Stimulated activated CD8-positive, alpha-beta memory T cell treated with anti-CD3 and anti-CD28 coated beads, Interleukin-12 subunit alpha, Interleukin-12 subunit beta, amount 100 ng/mL, for 1 hour (primary cell): ENCODE results near the gene ADAMTS6.
"Not testable (repeated sequence)": the region's sequence is repeated elsewhere in the genome, so short reads cannot be mapped to it uniquely, and the experiment has no call there.

Source experiments
- DNase-seq: peaks from one replicate; pipeline ENCODE4 v3.0.0-alpha.2; 2020; ENCODE audit warnings: low read depth

Gene ADAMTS6

DNA sequence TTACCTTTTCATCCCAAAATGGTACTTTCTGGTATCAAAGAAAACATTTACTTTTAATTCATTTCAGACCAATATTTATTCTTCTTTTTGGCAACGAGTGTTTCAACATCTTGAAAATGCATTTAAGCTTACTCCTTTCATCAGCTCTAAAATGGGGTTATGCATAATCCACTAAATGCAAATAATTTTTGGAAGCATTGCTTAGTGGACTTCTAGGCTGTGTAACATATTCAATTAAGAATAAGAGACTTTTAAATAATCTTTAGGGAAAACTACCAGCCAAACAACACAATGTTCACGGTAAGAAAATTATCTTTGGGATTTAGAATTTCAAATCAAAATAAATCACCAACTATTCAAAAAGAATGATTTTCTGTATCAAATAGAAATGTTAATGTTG, 118.2 kb downstream of the ADAMTS6 start:
- DNase-seq, result no peak

DNA sequence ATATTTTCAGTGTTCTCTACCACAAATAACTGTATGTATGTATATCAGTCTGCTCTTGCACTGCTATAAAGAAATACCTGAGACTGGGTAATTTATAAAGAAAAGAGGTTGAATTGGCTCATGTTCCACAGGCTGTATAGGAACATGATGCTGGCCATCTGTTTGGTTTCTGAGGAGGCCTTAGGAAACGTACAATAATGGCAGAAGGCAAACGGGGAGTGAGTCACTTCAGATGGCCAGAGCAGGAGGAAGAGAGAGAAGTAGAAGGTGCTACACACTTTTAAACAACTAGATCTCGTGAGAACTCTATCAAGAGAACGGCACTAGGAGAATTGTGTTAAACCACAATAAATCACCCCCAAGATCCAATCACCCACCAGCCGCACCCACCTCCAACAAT, 121.7 kb downstream of the ADAMTS6 start:
- DNase-seq, result no peak

GRCh38 chr5:65359569-65359968, 122.2 kb downstream of the ADAMTS6 start:
- DNase-seq, result no peak

DNA sequence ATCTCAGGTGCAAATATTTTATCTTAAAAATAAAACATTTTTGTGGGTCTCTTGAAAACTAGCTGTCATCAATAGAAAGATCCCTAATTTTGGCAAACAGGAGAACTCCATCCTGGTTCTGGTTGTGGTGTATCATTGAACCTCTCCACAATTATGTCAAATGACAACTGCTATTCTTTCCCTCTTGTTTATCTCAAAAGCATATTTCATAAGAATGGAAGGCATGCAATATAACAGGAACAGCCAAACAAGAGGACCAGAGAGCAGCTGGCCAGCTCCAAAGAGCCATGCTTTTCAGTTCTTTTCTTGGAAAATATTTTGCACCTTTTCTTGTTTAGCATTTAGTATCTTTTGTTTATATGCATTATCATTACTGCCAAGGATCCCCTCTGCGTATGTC, 125.4 kb downstream of the ADAMTS6 start:
- no peak for DNase-seq

DNA sequence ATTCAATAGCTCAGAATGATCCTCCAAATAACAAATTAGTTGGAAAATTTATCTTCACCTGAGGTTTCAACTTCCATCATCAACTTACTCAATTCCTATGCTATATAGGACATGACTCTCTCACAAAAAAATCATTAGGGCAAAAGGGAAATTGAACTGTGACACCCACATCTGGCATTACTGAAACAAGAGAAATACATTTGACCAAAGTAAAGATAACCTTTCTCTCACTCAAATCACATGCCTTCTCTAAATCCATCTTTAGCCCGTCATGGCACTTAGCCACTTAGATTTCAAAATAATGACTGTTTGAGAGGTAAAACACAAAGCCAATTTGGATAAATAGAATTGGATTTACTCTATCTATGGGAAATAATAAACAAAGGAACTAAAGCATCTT, 126.4 kb downstream of the ADAMTS6 start:
- no peak for DNase-seq

- no peak for DNase-seq
Measured at GRCh38 chr5:65341835-65342234, 139.9 kb downstream of the ADAMTS6 start.

DNA sequence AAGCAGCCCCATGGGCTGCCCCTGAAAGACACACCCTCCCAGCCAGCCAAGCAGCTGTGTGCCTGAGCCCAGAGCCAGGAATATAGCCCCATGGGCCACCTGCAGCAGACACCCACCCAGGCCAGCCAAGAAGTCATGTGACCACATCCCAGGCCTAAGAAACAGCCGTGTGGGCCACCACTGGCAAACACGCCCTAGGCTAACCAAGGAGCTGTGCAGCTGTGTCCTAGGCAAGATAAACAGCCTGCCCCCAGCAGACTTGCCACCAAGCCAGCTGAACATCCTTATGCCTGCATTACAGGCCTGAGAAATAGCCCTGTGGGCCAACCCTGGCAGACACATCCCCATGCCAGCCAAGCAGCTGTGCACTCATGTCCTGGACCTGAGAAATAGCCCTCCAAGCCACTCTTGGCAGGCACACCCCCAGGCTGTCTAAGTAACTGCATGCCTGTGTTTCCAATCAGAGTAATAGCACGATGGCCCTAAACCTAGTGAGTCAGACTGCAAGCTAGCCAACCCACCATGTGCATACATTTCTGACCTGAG, 143.0 kb downstream of the ADAMTS6 start:
- no peak for DNase-seq

DNA sequence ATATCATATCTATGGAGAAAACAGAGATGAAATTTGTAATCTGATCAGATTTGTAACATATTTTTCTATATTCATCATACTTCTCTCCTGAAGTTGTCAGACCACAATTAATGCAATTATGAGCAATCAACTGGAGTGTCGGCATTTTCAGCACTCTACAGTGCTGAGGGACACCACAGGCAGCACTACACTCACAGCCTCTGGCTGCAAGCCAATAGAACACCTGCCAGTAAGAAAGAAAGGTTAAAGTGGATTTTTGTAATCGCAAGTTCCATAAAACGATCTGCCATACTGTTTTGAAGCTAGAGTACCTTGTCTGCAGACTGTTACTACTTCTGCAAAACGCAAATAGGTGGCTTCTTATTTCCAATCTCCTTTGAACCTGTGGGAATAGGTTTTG, 147.6 kb downstream of the ADAMTS6 start:
- no peak for DNase-seq

DNA sequence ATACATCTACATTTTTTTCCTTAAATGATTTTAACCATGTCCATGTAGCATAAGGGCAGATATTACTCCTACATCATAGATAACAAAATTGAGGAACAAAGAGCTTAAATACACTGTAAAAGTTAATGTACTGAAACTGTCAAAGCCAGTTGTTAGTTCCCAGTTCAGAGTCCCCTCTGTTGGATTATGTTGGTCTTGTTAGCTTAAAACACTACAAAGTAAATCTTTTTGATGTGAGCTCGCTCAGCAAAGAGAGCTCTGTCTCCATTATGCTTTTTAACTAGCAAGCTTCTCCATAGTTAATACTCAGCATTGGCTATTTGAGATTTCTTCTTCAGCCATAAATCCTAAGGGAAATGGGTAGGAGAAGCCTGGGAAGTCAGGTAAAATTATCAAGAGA, 149.1 kb downstream of the ADAMTS6 start:
- no peak for DNase-seq

- no peak for DNase-seq
Measured at GRCh38 chr5:65329266-65329665, 152.5 kb downstream of the ADAMTS6 start.

DNA sequence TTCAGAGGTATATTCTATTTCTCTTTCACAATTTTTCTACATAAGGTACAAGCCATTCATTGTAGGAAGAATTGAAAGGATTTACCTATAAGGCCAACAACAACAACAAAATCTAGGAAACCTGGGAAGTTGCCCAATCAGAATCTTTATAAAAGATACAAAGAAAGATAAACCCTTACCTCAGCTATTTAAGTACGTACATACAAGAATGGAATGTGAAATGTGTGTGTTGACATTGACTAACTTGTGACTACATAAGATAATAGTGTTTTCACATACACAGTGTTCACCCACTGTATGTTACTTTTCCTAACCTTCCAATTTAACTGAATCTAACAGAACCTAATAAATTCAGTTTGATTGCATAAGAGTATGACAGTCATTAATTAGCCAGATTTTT, 154.1 kb downstream of the ADAMTS6 start:
- DNase-seq, result no peak

DNA sequence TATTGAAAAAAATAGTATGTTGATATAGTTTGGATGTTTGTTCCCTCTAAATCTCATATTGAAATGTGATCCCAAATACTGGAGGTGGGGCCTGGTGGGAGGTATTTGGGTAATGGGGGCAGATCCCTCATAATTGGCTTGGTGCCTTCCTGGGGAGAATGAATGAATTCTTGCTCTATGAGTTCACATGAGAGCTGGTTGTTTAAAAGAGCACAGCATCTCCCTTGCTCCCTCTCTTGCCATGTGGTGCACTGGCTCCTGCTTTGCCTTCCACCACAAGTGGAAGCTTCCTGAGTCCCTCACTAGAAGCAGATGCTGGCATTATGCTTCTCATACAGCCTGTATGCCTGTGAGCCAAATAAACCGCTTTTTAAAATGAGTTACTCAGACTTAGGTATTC, 154.8 kb downstream of the ADAMTS6 start:
- DNase-seq, result no peak

DNA sequence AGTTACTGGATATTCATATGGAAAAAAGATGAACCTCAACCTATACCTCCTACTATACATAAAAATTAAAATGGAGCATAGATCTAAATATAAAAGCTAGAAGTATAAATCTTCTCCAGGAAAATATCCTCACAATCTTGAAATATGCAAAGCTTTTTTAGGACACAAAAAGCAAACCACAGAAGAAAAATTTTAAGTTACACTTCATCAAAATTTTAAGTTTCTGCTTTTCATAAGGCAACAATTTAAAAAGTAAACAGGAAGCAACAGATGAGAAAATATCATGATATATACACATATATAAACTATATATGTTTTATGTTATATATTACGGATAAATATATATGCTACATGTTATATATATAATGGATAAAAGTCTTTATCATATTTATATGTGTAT, 157.5 kb downstream of the ADAMTS6 start:
- no peak for DNase-seq

- not testable (repeated sequence) for DNase-seq
Measured at GRCh38 chr5:65320704-65321103, 161.0 kb downstream of the ADAMTS6 start.

DNA sequence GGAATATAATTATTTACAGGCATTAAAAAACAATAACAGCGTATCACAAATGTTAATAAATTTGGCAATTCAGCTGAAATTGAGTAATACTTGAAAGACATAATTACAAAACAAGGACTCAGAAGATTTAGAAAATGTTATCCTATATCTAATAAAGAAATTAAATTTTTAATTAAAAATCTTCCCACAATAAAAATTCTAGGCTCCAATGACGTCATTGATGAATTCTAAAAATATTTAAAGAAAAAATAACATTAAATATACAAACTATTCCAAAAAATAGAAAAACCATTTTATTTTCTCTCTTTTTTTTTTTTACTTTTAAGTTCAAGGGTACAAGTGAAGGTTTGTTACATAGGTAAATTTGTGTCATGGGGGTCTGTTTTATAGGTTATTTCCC, 161.5 kb downstream of the ADAMTS6 start:
- DNase-seq, result no peak

DNA sequence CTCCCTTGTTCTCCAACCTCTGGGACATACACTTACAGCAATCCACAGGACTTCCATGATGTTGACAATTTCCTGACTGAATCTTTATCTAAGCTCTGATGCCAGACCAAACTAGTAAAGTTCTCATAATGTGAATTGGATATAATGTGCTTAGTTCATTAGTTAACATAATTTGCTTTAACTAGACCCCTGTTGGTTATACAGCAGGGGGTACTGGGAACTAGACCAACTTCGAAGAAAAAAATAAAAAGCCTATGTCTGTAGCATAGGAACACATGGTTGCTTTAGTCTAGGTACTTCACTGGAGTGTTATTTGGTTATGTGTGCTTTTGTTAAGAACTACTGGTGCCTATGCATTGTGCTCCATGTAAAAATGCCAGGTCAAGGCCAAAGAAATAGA, 173.8 kb downstream of the ADAMTS6 start:
- DNase-seq, result no peak

GRCh38 chr5:65307088-65307487, 174.6 kb downstream of the ADAMTS6 start:
- DNase-seq, result no peak

GRCh38 chr5:65305913-65306312, 175.8 kb downstream of the ADAMTS6 start:
- no peak for DNase-seq

- DNase-seq, result no peak
Measured at GRCh38 chr5:65299861-65300260, 181.9 kb downstream of the ADAMTS6 start.

DNA sequence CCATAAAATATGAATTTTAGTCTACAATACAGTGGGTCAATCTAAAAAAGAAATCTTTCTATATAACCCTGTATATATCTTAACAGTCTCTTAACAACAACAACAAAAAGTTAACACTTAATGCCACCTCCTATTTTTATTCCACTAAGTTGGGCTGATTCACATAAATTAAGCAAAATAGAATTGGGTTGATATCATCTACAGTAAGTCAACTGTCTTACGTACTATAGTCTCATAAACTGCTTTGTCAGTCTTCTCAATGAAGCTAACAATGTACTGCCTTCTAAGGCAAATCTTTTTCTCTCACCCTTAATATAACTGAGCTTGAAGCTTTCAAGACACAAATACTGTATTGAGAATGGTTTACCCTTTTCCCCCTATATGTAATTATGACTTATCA, 185.7 kb downstream of the ADAMTS6 start:
- no peak for DNase-seq

DNA sequence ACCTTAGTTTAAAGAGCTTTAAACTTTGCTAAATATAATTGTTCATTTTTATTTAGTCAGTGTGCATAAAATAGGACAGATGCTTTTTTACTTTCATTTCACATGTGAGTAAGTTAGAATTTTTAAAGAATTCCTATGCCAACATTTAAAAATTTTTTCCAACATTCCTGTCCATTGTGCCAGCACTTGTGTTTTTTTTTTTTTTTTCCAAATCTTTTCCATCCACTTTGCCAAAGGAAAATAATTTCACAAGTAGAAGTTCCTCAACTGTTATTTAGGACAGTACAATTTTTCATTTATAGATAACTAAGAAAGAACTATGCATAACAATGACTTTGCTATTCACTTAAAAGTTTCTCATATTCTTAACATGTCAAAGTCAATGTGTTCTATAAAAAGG, 189.5 kb downstream of the ADAMTS6 start:
- DNase-seq, result no peak

DNA sequence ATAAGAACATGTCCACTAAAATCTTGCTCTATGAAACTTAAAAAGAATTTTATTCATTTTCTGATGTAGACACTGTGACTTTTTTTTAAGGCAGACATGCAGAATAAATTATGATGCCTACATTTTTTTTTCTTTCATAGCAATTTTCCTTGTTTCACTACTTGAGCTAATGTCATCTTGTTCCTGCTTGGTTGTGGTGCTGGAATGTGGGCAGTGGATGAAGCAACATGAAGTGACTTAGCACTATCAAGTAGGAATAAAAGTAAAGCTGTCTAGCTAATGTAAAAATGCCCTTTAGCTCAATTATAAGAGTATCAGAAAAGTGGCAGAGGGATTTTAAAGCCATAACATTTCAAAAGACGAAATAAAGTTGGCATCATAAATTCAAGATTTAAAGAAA, 191.0 kb downstream of the ADAMTS6 start:
- no peak for DNase-seq

- DNase-seq, result no peak
Measured at GRCh38 chr5:65288657-65289056, 193.1 kb downstream of the ADAMTS6 start.

DNA sequence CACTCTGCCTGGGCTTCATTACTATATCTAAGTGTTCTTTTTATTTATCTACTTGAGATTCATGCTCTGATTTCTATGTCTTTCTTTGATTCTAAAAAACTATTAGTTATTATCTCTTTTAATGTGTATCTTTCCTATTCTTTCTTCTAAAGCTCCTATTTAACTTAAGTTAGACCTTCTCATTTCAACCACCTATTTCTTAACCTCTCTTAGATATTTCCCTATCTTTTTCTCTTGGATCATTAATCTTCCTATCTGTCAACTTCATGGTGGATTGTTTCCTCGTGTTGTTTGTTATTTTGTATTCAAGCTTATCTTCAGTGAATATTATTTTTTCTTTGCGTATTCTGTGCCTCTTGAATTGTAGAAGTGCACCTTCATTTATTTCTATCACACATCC, 202.1 kb downstream of the ADAMTS6 start:
- no peak for DNase-seq
